Measurements from ENCODE around the gene CAMSAP1.

GRCh38 chr9:135886147-135886981 is 21.0 kb downstream of the CAMSAP1 start:
- no peak for TF ChIP-seq POLR2A (IDR thresholded peaks at IDR 0.05)
- TF ChIP-seq, protein P1, sequence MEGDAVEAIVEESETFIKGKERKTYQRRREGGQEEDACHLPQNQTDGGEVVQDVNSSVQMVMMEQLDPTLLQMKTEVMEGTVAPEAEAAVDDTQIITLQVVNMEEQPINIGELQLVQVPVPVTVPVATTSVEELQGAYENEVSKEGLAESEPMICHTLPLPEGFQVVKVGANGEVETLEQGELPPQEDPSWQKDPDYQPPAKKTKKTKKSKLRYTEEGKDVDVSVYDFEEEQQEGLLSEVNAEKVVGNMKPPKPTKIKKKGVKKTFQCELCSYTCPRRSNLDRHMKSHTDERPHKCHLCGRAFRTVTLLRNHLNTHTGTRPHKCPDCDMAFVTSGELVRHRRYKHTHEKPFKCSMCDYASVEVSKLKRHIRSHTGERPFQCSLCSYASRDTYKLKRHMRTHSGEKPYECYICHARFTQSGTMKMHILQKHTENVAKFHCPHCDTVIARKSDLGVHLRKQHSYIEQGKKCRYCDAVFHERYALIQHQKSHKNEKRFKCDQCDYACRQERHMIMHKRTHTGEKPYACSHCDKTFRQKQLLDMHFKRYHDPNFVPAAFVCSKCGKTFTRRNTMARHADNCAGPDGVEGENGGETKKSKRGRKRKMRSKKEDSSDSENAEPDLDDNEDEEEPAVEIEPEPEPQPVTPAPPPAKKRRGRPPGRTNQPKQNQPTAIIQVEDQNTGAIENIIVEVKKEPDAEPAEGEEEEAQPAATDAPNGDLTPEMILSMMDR (IDR thresholded peaks at IDR 0.05) = no peak
